Prostate gland (tissue), 2 donors: ENCODE data around the gene NEDD8.

ENCODE experiments used
- POLR2A ChIP-seq: fragments of 450-650 bp; IDR thresholded peaks from one replicate; pipeline ENCODE4 v1.6.1; 2016; ENCODE audit warnings: antibody characterized with exemption, mild to moderate bottlenecking
- POLR2AphosphoS5 ChIP-seq: sonication (generic); formaldehyde crosslinking; IDR thresholded peaks from one replicate; pipeline ENCODE4 v1.6.1; 2017; ENCODE audit warnings: antibody characterized with exemption
- TF ChIP-seq, protein P1 (sequence below), 4 experiments: fragments of 200-600 bp in 2 of 4; fragments of 450-650 bp in 2 of 4; sonication (generic) in 2 of 4; IDR thresholded peaks; 1 replicate in 3 of 4; 2 replicates in 1 of 4; pipeline ENCODE4 v1.5.1; 2016 to 2019; ENCODE audit warnings: antibody characterized with exemption in 4 of 4, mild to moderate bottlenecking in 2 of 4, moderate library complexity in 2 of 4

DNA sequence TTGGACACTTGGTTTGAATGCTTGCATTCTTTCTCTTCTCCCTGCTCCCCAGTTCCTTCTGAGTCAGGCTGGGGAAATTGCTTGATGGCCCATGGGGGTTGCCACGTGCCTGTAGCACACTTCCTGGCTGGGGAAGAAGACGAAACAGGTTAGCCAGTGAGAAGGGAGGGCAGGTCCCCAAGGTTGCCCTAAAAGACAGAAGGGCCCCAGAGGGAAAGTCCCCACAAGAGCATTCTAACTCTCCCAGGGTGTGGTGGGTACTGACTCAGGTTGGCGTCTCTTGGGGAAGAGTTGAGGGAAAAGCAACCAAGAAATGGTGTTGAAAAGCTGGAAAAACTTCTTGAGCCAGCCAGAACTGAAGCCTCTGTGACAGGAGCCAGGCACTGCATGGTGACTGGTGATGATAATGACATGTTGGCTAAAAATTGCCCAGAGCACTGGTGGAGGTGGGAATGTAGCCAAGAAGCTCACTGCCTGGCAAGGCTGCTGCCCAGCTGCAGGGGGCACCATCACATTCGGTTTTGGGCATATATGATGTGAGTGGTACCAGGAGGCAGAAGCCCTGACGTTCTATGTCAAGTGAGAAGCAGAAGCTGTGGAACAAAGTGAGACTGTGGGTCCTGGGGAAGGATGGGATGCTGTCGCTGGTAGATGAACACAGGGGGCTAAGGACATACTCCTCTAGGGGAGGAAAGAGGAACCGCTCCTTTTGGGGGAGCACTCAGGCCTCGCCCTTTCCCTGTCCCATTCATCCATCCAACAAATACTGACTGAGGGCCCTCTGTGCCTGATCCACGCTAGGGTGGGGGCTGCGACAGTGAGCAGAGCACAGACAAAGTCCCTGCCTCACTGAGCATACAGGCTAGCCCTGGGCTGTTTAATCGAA, 47.4 kb upstream of the NEDD8 start:
- TF ChIP-seq, protein P1, sequence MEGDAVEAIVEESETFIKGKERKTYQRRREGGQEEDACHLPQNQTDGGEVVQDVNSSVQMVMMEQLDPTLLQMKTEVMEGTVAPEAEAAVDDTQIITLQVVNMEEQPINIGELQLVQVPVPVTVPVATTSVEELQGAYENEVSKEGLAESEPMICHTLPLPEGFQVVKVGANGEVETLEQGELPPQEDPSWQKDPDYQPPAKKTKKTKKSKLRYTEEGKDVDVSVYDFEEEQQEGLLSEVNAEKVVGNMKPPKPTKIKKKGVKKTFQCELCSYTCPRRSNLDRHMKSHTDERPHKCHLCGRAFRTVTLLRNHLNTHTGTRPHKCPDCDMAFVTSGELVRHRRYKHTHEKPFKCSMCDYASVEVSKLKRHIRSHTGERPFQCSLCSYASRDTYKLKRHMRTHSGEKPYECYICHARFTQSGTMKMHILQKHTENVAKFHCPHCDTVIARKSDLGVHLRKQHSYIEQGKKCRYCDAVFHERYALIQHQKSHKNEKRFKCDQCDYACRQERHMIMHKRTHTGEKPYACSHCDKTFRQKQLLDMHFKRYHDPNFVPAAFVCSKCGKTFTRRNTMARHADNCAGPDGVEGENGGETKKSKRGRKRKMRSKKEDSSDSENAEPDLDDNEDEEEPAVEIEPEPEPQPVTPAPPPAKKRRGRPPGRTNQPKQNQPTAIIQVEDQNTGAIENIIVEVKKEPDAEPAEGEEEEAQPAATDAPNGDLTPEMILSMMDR (IDR thresholded peaks at IDR 0.05) = no peak
- TF ChIP-seq POLR2AphosphoS5 (no peak), POLR2A (no peak)
